Measurements from ENCODE around the gene CAMKMT.

The CAMKMT gene

GRCh38 chr2:44529448-44529847, 167.7 kb downstream of the CAMKMT start:
- Histone ChIP-seq H3K4me3 (ENCODE audit: insufficient read depth, low read length, poor library complexity, severe bottlenecking) (no peak overlapping the region), H3K27ac (ENCODE audit: low read depth, low read length) (no peak overlapping the region)
- TF ChIP-seq CTCF (IDR thresholded peaks at IDR 0.05; ENCODE audit: insufficient read depth, low read length, poor library complexity, severe bottlenecking): no peak
- no peak for TF ChIP-seq EZH2phosphoT487 (conservative IDR thresholded peaks at IDR 0.05; ENCODE audit: low read length)

GRCh38 chr2:44531289-44531688, 169.5 kb downstream of the CAMKMT start:
- H3F3A ChIP-seq (ENCODE audit: insufficient read depth): no peaks in the 10 kb centered on the region
- H3K4me3 ChIP-seq (ENCODE audit: insufficient read depth, low read length, poor library complexity, severe bottlenecking): no peak overlapping the region
- no peaks in the 10 kb centered on the region for H3K79me2 ChIP-seq (ENCODE audit: insufficient read depth, low read length)

More at GRCh38 chr2:44529448-44529847, 167.7 kb downstream of the CAMKMT start:
- H4K20me1 ChIP-seq (ENCODE audit: low read depth, low read length): no peaks in the 10 kb centered on the region
- no peaks in the 10 kb centered on the region for H3K27me3 ChIP-seq (ENCODE audit: low read length)
- H3K9ac ChIP-seq (ENCODE audit: low read length): no peak overlapping the region
- no peaks in the 10 kb centered on the region for H3K9me3 ChIP-seq (ENCODE audit: insufficient read depth, low read length)
- H3K36me3 ChIP-seq (ENCODE audit: low read length): 0 out of 2 replicates have a peak, but pooled peaks cover 6% of the 10 kb centered on the region
- no peaks in the 10 kb centered on the region for H3F3A ChIP-seq (ENCODE audit: insufficient read depth)
- H3K79me2 ChIP-seq (ENCODE audit: insufficient read depth, low read length): no peaks in the 10 kb centered on the region
- H3K4me2 ChIP-seq (ENCODE audit: low read depth, low read length, poor library complexity, severe bottlenecking): no peak overlapping the region
- no peaks in the 10 kb centered on the region for H3K9me2 ChIP-seq (replicated peaks; ENCODE audit: insufficient read depth, low read length)
- no peak overlapping the region for H2AFZ ChIP-seq (ENCODE audit: low read depth, low read length, severe bottlenecking)

GRCh38 chr2:44532031-44532430, 170.3 kb downstream of the CAMKMT start:
- H3K9me2 ChIP-seq (replicated peaks; ENCODE audit: insufficient read depth, low read length): no peaks in the 10 kb centered on the region
- no peak for TF ChIP-seq EZH2phosphoT487 (conservative IDR thresholded peaks at IDR 0.05; ENCODE audit: low read length)
- no peak for TF ChIP-seq CTCF (IDR thresholded peaks at IDR 0.05; ENCODE audit: insufficient read depth, low read length, poor library complexity, severe bottlenecking)
- no peak overlapping the region for H3K4me3 ChIP-seq (ENCODE audit: insufficient read depth, low read length, poor library complexity, severe bottlenecking)

More at GRCh38 chr2:44531289-44531688, 169.5 kb downstream of the CAMKMT start:
- no peak overlapping the region for H2AFZ ChIP-seq (ENCODE audit: low read depth, low read length, severe bottlenecking)
- no peaks in the 10 kb centered on the region for H3K9me2 ChIP-seq (replicated peaks; ENCODE audit: insufficient read depth, low read length)
- H4K20me1 ChIP-seq (ENCODE audit: low read depth, low read length): no peaks in the 10 kb centered on the region
- H3K36me3 ChIP-seq (ENCODE audit: low read length): 0 out of 2 replicates have a peak, but pooled peaks cover 6% of the 10 kb centered on the region
- no peak overlapping the region for H3K4me2 ChIP-seq (ENCODE audit: low read depth, low read length, poor library complexity, severe bottlenecking)
- TF ChIP-seq EZH2phosphoT487 (conservative IDR thresholded peaks at IDR 0.05; ENCODE audit: low read length) (no peak), CTCF (IDR thresholded peaks at IDR 0.05; ENCODE audit: insufficient read depth, low read length, poor library complexity, severe bottlenecking) (no peak)
- H3K9me3 ChIP-seq (ENCODE audit: insufficient read depth, low read length): no peaks in the 10 kb centered on the region
- no peak overlapping the region for H3K9ac ChIP-seq (ENCODE audit: low read length)
- H3K27ac ChIP-seq (ENCODE audit: low read depth, low read length): no peak overlapping the region
- no peaks in the 10 kb centered on the region for H3K27me3 ChIP-seq (ENCODE audit: low read length)

More at GRCh38 chr2:44532031-44532430, 170.3 kb downstream of the CAMKMT start:
- Histone ChIP-seq H4K20me1 (ENCODE audit: low read depth, low read length) (no peaks in the 10 kb centered on the region), H3K9me3 (ENCODE audit: insufficient read depth, low read length) (no peaks in the 10 kb centered on the region), H3K27me3 (ENCODE audit: low read length) (no peaks in the 10 kb centered on the region), H3K9ac (ENCODE audit: low read length) (no peak overlapping the region), H3K36me3 (ENCODE audit: low read length) (0 out of 2 replicates have a peak, but pooled peaks cover 6% of the 10 kb centered on the region), H3K27ac (ENCODE audit: low read depth, low read length) (no peak overlapping the region), H3F3A (ENCODE audit: insufficient read depth) (no peaks in the 10 kb centered on the region), H3K79me2 (ENCODE audit: insufficient read depth, low read length) (no peaks in the 10 kb centered on the region), H3K4me2 (ENCODE audit: low read depth, low read length, poor library complexity, severe bottlenecking) (no peak overlapping the region), H2AFZ (ENCODE audit: low read depth, low read length, severe bottlenecking) (no peak overlapping the region)
